Neural progenitor cell (in vitro differentiated cells): ENCODE results near the gene AKAP9.

Experiments
- CTCF ChIP-seq: fragments of 200-600 bp; sonication (generic); IDR thresholded peaks from 2 replicates; pipeline ENCODE4 v1.5.1; 2017; ENCODE audit warnings: antibody characterized with exemption, mild to moderate bottlenecking
- EZH2phosphoT487 ChIP-seq: fragments of 200-600 bp; sonication (generic); IDR thresholded peaks from 2 replicates; pipeline ENCODE4 v1.6.1; 2017; ENCODE audit warnings: antibody characterized with exemption

DNA sequence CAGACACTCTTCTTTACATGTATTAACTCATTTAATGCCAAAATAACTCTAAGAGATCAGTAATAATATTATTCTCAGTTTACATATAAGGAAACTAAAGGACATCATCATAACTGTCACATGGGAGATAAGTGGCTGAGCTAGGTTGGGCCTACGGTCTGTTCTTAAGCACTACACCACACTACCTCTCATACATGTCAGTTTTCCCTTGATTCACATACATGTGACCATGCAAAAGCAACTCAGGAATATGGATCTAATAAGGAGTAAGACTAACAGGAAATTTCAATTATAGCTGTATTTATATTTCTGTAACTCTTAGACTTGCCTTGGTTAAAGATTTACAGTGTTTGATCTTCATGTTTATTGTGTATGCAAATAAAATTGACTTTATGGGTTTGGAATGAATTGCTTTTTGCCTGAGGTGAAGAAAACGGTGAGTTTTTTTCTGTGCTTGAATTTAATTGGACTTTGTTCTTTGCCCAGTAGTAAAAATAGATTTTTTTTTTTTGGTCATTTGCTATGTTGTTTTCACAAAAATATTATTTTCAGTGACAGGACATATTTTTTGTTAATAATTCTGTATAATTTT lies 123.9 kb downstream of the AKAP9 start:
- TF ChIP-seq CTCF (no peak), EZH2phosphoT487 (no peak)
